Thoracic aorta (tissue), 2 donors: ENCODE measurements around the gene SHFL. TPM values are rescaled to one million over a fixed set of nuclear protein-coding genes. Genes with fewer than 3 reads are reported as not detected.
A peak's percentile ranks its signal among the peaks of the same experiment; 100 is the strongest.

ENCODE experiments used
- ATAC-seq: fragments of 150-250 bp; one replicate; pipeline ENCODE4 v1.8.0; 2017; ENCODE audit warnings: low read depth; ENCODE audit not compliant: insufficient number of reproducible peaks, low FRiP score
- DNase-seq: peaks from one replicate; pipeline ENCODE4 v3.0.0-alpha.2; 2020; ENCODE audit warnings: low spot score
- H3K27ac ChIP-seq, 2 donors: fragments of 200-600 bp; sonication (generic); 1 replicate in 1 of 2; 2 replicates in 1 of 2; pipeline ENCODE4 v1.5.1; 2016; ENCODE audit warnings: mild to moderate bottlenecking in 2 of 2, moderate library complexity in 2 of 2
- H3K27me3 ChIP-seq: fragments of 200-600 bp; sonication (generic); replicated peaks from 2 replicates; pipeline ENCODE4 v1.6.0; 2016; ENCODE audit warnings: mild to moderate bottlenecking; ENCODE audit not compliant: insufficient read depth
- H3K36me3 ChIP-seq: fragments of 200-600 bp; sonication (generic); one replicate; pipeline ENCODE4 v1.5.1; 2016
- H3K4me1 ChIP-seq, 2 donors: fragments of 200-600 bp; sonication (generic); 1 replicate in 1 of 2; 2 replicates in 1 of 2; pipeline versions ENCODE4 v1.5.1 to v1.6.0; 2016; ENCODE audit warnings: low read depth in 2 of 2, mild to moderate bottlenecking in 1 of 2; ENCODE audit not compliant: control insufficient read depth in 1 of 2
- H3K4me3 ChIP-seq: fragments of 200-600 bp; sonication (generic); 2 replicates; pipeline ENCODE4 v1.5.1; 2016; ENCODE audit warnings: mild to moderate bottlenecking
- H3K9me3 ChIP-seq: fragments of 200-600 bp; sonication (generic); 2 replicates; pipeline ENCODE4 v1.5.1; 2016
- CTCF ChIP-seq: fragments of 200-600 bp; sonication (generic); IDR thresholded peaks from one replicate; pipeline ENCODE4 v1.5.1; 2019; ENCODE audit warnings: antibody characterized with exemption
- total RNA-seq, 2 donors: library from RNA; depleted of rRNA; stranded (reverse); fragments of >200 nt; gene quantifications; one replicate each; pipeline versions ENCODE4 v1.1.0 to v1.2.3, GENCODE V29; 2016

Gene SHFL
- total RNA-seq, result 10 to 100 TPM; 42.5 to 56.5 TPM

DNA sequence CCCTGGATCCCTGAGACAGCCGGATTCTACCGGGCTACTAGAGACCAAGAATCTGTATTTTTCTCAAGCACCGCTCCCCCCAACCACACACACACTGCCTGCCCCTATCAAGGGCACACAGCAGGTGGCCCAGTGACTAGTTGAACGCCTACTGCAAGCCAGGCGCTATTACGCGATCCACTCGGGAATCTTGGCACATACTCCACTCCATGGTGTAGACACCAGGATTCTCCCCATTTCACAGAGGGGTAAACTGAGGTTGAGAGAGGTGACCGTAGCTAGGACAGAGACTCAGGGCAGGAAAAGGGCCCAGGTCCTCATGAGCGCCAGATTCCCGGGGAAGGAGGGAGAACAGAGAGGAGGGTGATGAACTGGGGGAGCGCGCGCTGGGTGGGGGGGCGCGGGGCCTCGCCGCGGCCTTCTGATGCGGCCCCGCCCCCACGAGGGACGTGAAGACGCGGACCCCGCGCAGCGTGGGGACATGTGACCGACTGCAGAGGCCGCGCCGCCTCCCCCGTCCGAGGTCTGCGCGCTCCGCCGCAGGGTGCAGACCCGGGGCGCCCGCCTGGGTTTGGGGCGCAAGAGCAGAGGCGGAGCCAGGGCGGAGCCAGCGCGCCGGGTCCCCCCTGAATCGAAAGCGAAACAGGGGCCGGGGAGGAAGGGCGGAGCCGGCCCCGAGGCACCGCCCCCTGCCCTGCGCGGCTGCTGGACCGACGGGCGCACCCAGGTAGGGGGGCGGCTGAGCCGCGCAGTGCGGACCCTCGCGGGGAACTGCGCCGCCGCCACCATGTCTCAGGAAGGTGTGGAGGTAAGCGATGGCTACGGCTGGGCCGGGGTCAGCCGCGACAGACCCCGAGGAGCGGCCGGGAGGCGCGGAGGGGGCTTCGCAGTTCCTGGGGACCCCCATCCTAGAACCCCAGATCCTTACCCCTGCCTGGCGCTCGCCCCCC, at the start of gene SHFL:
Gene SHFL (plus strand): TSS at position 677 of the 950 bp plus-strand sequence. CDS start 111 bp downstream, at position 788.
- peak; percentile 67 for ATAC-seq
- no peaks in the 10 kb centered on the region for H3K36me3 ChIP-seq
- DNase-seq, result no peak
- no peaks in the 10 kb centered on the region for H3K27me3 ChIP-seq
- H3K4me1 ChIP-seq, result peaks cover 0 to 6% of the 10 kb centered on the region in 2 donors
- H3K9me3 ChIP-seq, result no peaks in the 10 kb centered on the region
- H3K4me3 ChIP-seq, result peak within 1 kb of the TSS; percentile 87
- TF ChIP-seq CTCF, result no peak
- H3K27ac ChIP-seq, result peak within 1 kb of the TSS; percentile 75 to 82

DNA sequence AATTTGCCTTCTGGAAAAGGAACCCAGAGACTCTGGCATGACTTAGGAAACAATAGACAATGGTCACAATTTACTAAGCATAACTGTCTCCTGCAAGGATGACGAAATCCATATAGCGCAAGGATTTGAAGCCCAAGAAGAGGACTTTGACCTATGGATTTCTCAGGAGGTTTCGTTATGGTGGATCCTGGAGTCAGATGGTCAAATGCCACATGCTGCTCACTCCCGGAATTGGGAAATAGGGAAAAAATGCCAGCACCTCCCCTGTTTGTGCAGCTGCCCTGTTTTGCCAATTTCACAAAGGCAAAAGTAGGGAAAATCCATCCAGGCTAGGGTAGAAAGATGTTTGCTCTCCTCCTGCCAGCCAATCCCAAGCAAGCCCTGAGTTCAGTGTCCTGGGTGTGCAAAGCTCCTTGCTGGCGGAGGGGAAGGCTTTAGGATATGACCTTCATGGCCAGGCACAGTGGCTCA, 49.5 kb upstream of the SHFL start:
- DNase-seq (no peak), ATAC-seq (no peak)
- no peaks in the 10 kb centered on the region for H3K36me3 ChIP-seq
- TF ChIP-seq CTCF, result no peak
- no peaks in the 10 kb centered on the region for H3K4me1 ChIP-seq
- no peaks in the 10 kb centered on the region for H3K9me3 ChIP-seq
- no peak overlapping the region for H3K27ac ChIP-seq
- H3K4me3 ChIP-seq, result no peak overlapping the region
- no peaks in the 10 kb centered on the region for H3K27me3 ChIP-seq

GRCh38 chr19:10037367-10037766, 48.8 kb upstream of the SHFL start:
- DNase-seq, result no peak
- no peak for TF ChIP-seq CTCF
- Histone ChIP-seq H3K4me1 (no peaks in the 10 kb centered on the region), H3K9me3 (peaks cover under 1% of the 10 kb centered on the region), H3K36me3 (no peaks in the 10 kb centered on the region), H3K27me3 (no peaks in the 10 kb centered on the region), H3K4me3 (no peak overlapping the region), H3K27ac (no peak overlapping the region)
- ATAC-seq, result no peak

DNA sequence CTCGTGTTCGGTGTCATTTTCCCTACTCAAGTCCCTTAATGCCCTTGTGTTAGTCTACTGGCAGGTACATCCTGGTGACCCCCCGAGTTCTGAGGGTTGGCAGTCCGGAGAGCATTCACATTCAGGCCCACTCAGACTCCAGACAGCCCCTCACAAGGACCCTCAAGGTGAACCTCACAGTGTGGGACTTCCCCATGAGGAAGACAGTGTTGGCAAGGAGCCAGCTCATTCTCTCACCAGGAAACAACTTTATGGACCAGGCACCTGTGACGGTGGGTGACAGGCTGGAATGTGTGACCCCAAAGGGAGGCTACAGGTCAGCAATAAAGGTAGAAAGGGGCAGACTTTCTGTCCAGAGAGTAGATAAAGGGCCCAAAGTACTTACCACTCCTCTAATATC, 48.3 kb upstream of the SHFL start:
- H3K27ac ChIP-seq, result no peak overlapping the region
- H3K9me3 ChIP-seq, result peaks cover 5% of the 10 kb centered on the region
- DNase-seq (no peak), ATAC-seq (no peak)
- H3K4me1 ChIP-seq, result no peaks in the 10 kb centered on the region
- no peaks in the 10 kb centered on the region for H3K36me3 ChIP-seq
- H3K4me3 ChIP-seq, result no peak overlapping the region
- TF ChIP-seq CTCF, result no peak
- H3K27me3 ChIP-seq, result no peaks in the 10 kb centered on the region

- TF ChIP-seq CTCF, result no peak
- H3K9me3 ChIP-seq, result peaks cover 31% of the 10 kb centered on the region
- DNase-seq (no peak), ATAC-seq (no peak)
- no peaks in the 10 kb centered on the region for H3K36me3 ChIP-seq
- H3K4me3 ChIP-seq, result no peak overlapping the region
- no peak overlapping the region for H3K27ac ChIP-seq
- H3K4me1 ChIP-seq, result no peaks in the 10 kb centered on the region
- no peaks in the 10 kb centered on the region for H3K27me3 ChIP-seq
Measured at GRCh38 chr19:10043286-10043927, 42.7 kb upstream of the SHFL start.
